Small intestine (tissue), 7 donors: ENCODE results near the gene ZBTB16. TPM values are rescaled to one million over a fixed set of nuclear protein-coding genes. Genes with fewer than 3 reads are reported as not detected.

ENCODE experiments used
- DNase-seq, 2 donors: peaks; one replicate each; pipeline versions ENCODE4 v3.0.0 to v3.0.0-alpha.2; 2013
- FAIRE-seq: peaks from 2 replicates; lab custom pipeline; 2012; peaks lifted over from hg19 to GRCh38; lab: Jason Lieb, UNC
- H3K27ac ChIP-seq, 3 donors: one replicate each; pipeline ENCODE4 v1.5.1; 2013; ENCODE audit warnings: low read length in 2 of 3, mild to moderate bottlenecking in 2 of 3, control low read depth in 1 of 3, inconsistent platforms in 1 of 3, low read depth in 1 of 3, moderate library complexity in 1 of 3
- H3K27me3 ChIP-seq, 3 donors: one replicate each; pipeline ENCODE4 v1.6.1; 2013; ENCODE audit warnings: low read length in 3 of 3, inconsistent platforms in 1 of 3; ENCODE audit not compliant: control insufficient read depth in 3 of 3, insufficient read depth in 3 of 3
- H3K36me3 ChIP-seq, 3 donors: one replicate each; pipeline ENCODE4 v1.6.1; 2013; ENCODE audit warnings: low read length in 3 of 3, inconsistent platforms in 1 of 3, low read depth in 1 of 3, mild to moderate bottlenecking in 1 of 3, moderate library complexity in 1 of 3; ENCODE audit not compliant: control insufficient read depth in 3 of 3, insufficient read depth in 2 of 3
- H3K4me1 ChIP-seq, 3 donors: one replicate each; pipeline ENCODE4 v1.6.1; 2013; ENCODE audit warnings: low read length in 2 of 3, inconsistent platforms in 1 of 3, low read depth in 1 of 3, mild to moderate bottlenecking in 1 of 3, moderate library complexity in 1 of 3; ENCODE audit not compliant: control insufficient read depth in 3 of 3, insufficient read depth in 2 of 3
- H3K4me3 ChIP-seq, 3 donors: one replicate each; pipeline ENCODE4 v1.5.1; 2013; ENCODE audit warnings: low read length in 3 of 3, control low read depth in 1 of 3, inconsistent platforms in 1 of 3, low read depth in 1 of 3, mild to moderate bottlenecking in 1 of 3, moderate library complexity in 1 of 3
- H3K9me3 ChIP-seq, 2 donors: one replicate each; pipeline ENCODE4 v1.6.1; 2013; ENCODE audit warnings: low read depth in 1 of 2, low read length in 1 of 2; ENCODE audit not compliant: control insufficient read depth in 2 of 2, insufficient read depth in 1 of 2
- WGBS, 3 donors: extraction: QIAGEN DNeasy Blood & Tissue Kit; methylation state at CpG; one replicate each; pipeline ENCODE4 v1.1.7; 2013; 5-methylcytosine and 5-hydroxymethylcytosine counted together
- polyA plus RNA-seq, 4 donors: library from polyadenylated mRNA; stranded (reverse) in 3 of 4; unstranded in 1 of 4; fragments of 200-250 nt in 3 of 4; fragments of 120-200 nt in 1 of 4; gene quantifications; one replicate each; pipeline versions ENCODE4 v1.2.1 to v1.2.3, GENCODE V29; 2013
- donor health status: healthy with polysubstance abuse.
- donor health status: control.
- donor health status: control.
- donor health status: Bipolar disorder and iron deficiency.
- donor health status: healthy.

ZBTB16 gene
- polyA plus RNA-seq, 4 donors: 1.5 to 32.4 (median 17.4) TPM

- Histone ChIP-seq H3K27ac (no peak overlapping the region), H3K9me3 (peaks cover 0 to 3% of the 10 kb centered on the region in 2 donors), H3K27me3 (no peaks in the 10 kb centered on the region), H3K36me3 (no peaks in the 10 kb centered on the region), H3K4me3 (no peak overlapping the region), H3K4me1 (peaks cover 0 to 6% (median 0%) of the 10 kb centered on the region in 3 donors)
- FAIRE-seq: no peak
- WGBS, 3 donors: 76 to 80% (median 76%) methylated on average over 7 of the region's 7 CpGs
- DNase-seq: no peak
Measured at GRCh38 chr11:114130629-114131277, 71.2 kb downstream of the ZBTB16 start.

DNA sequence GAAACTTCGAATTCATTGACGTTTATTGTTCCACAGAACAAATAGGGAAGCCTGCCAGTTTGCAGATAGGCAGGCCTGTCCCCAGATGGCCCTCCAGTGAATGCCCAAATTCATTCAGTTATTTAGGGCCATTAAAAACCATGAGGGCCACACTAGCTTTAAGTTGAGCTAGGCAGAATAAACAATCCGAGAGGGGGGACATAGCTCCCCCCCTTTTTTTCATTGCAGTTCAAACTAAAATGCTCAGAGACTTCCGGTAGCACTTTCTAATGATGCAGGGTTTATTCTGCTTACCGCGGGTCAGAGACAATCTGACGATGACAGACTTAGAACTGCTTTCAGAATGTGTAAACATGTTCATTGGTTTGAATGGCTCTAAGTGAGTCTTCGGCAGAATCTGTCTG, 72.0 kb downstream of the ZBTB16 start:
- no peak for FAIRE-seq
- H3K4me3 ChIP-seq: no peak overlapping the region
- no peak for DNase-seq
- no peaks in the 10 kb centered on the region for H3K36me3 ChIP-seq
- peaks cover 0 to 3% of the 10 kb centered on the region in 2 donors for H3K9me3 ChIP-seq
- 23 to 38% (median 28%) methylated on average over 8 of the region's 8 CpGs for WGBS, 3 donors
- no peaks in the 10 kb centered on the region for H3K27me3 ChIP-seq
- peaks cover 2 to 10% (median 2%) of the 10 kb centered on the region in 3 donors for H3K4me1 ChIP-seq
- no peak overlapping the region for H3K27ac ChIP-seq

GRCh38 chr11:114132417-114132816, 72.9 kb downstream of the ZBTB16 start:
- DNase-seq (no peak), FAIRE-seq (no peak)
- Histone ChIP-seq H3K4me3 (no peak overlapping the region), H3K27me3 (no peaks in the 10 kb centered on the region), H3K36me3 (no peaks in the 10 kb centered on the region), H3K27ac (peak overlapping the region in 1 of 3 donors; percentile 1), H3K4me1 (peaks cover 2 to 18% (median 10%) of the 10 kb centered on the region in 3 donors), H3K9me3 (peaks cover 0 to 3% of the 10 kb centered on the region in 2 donors)
- 88 to 98% (median 90%) methylated on average over 9 of the region's 9 CpGs for WGBS, 3 donors

DNA sequence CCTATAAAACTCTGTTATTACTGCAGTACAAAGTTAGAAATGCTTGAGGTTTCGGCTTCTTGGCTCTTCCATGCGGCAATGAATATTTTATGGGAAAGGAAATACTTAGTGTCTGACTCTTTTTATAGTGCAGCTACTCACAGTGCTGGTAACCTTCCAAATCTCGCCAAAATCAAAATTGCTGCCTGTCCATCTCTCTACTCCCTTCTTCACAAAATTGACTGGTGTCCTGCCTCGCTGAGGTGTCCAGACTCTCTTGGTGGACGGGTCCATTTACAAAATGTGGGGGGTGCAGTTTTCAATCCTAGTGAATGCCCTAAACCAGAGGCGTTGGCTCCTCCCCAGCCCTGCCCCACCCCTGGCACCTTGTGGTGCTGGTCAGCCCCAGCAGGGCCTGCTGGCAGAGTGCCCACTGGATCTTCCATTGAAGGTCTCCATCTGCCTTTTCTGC, 73.5 kb downstream of the ZBTB16 start:
- peaks cover 2 to 18% (median 13%) of the 10 kb centered on the region in 3 donors for H3K4me1 ChIP-seq
- 82 to 92% (median 84%) methylated on average over 6 of the region's 6 CpGs for WGBS, 3 donors
- no peak overlapping the region for H3K27ac ChIP-seq

DNA sequence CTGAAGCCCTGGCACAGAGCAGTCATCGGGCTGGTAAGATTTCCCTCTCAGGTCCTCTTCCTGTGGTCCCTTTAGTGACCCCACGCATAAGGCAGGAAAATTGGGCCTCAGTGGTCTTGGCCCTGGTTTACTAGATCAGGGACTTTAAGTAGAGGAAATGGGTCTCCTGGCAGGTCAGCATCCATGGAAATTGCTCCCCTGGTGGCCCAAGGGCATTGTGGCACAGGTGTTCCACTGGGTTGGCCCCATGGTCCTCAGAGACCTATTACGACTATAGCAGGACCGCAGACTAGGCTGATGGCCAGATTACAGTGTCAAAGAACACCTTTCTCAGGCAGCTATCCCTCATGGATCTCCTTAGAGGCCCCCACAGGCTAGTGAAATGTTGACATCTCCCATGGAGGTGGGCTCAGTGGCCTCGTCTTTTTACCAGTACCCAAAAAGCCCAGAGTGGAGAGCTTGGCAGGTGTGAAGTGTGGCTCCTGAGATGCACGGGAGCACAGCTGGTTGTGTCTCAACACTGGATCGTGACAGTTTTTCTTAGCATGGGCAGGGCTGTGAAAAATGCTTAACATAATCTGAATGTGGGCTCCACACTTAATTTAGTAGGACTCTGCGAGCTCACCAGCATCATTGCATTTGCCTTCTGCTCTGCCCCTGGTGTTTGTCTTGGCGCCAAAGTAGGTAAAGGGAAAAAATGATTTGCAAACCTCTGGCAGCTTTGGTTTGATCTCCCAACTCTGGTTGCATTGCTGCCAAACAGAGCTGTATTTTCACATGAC, 74.2 kb downstream of the ZBTB16 start:
- H3K4me1 ChIP-seq: peaks cover 2 to 20% (median 13%) of the 10 kb centered on the region in 3 donors
- H3K27me3 ChIP-seq: no peaks in the 10 kb centered on the region
- DNase-seq: no peak
- peaks cover 0 to 3% of the 10 kb centered on the region in 2 donors for H3K9me3 ChIP-seq
- no peak for FAIRE-seq
- H3K4me3 ChIP-seq: no peak overlapping the region
- 93 to 95% (median 93%) methylated on average over 9 of the region's 9 CpGs for whole genome bisulfite sequencing, 3 donors
- H3K27ac ChIP-seq: no peak overlapping the region
- H3K36me3 ChIP-seq: no peaks in the 10 kb centered on the region

More for the DNA sequence above, 73.5 kb downstream of the ZBTB16 start:
- H3K36me3 ChIP-seq: no peaks in the 10 kb centered on the region
- DNase-seq: no peak
- no peak overlapping the region for H3K4me3 ChIP-seq
- peaks cover 0 to 3% of the 10 kb centered on the region in 2 donors for H3K9me3 ChIP-seq
- no peak for FAIRE-seq
- H3K27me3 ChIP-seq: no peaks in the 10 kb centered on the region

- FAIRE-seq: no peak
- Histone ChIP-seq H3K27ac (no peak overlapping the region), H3K36me3 (no peaks in the 10 kb centered on the region), H3K9me3 (peaks cover 0 to 3% of the 10 kb centered on the region in 2 donors), H3K4me1 (peaks cover 2 to 20% (median 17%) of the 10 kb centered on the region in 3 donors), H3K4me3 (no peak overlapping the region), H3K27me3 (no peaks in the 10 kb centered on the region)
- WGBS, 3 donors: 87 to 95% (median 91%) methylated on average over 3 of the region's 3 CpGs
- DNase-seq: no peak
Measured at GRCh38 chr11:114134870-114135269, 75.4 kb downstream of the ZBTB16 start.

DNA sequence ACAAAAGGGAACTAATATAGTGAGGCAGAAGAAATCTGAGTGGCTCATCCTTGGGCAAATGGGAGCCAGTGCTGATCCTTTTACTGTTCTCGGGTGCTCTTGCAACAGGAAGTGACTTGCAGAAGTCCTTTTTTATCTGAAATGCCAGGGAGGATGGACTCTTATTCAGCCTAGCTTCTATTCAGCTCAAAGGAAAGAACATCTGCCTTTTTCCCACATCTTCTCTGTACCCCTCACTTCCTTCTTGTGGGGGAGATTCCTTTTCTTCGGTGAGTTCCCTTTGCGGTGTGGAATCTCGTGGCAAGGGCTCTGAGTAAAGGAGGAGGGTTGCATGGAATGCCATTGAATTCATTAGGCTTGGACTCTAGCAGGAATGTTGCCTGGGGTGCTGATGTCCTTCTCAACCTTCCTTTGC, 76.2 kb downstream of the ZBTB16 start:
- Histone ChIP-seq H3K27me3 (no peaks in the 10 kb centered on the region), H3K9me3 (peaks cover 0 to 3% of the 10 kb centered on the region in 2 donors), H3K4me3 (no peak overlapping the region), H3K36me3 (no peaks in the 10 kb centered on the region), H3K27ac (no peak overlapping the region), H3K4me1 (peaks cover 2 to 23% (median 17%) of the 10 kb centered on the region in 3 donors)
- 72 to 91% (median 76%) methylated on average over 4 of the region's 4 CpGs for WGBS, 3 donors
- FAIRE-seq (no peak), DNase-seq (no peak)
